Measurements from ENCODE around the gene CALCOCO2.
A peak's percentile ranks its signal among the peaks of the same experiment; 100 is the strongest.

Gene CALCOCO2

DNA sequence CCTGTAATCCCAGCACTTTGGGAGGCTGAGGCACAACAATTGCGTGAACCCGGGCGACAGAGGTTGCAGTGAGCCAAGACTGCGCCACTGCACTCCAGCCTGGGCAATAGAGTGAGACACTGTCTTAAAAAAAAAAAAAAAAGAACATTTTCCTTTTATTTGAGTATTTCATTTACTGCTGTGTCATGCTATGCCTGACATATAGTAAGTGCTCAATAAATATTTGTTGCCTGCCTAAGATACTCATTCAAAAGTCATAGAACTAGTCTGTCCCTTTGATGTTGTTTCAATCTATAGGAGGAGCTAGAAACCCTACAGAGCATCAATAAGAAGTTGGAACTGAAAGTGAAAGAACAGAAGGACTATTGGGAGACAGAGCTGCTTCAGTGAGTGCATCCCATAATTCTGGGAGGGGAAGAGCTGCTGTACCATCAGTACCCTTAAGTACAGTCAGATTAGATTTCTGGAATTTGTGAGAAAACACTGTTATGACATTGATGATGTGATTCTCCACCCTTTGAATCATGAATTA, 20.0 kb downstream of the CALCOCO2 start:
- H3K27ac ChIP-seq (ENCODE audit: low read depth, low read length) = no peak overlapping the region

DNA sequence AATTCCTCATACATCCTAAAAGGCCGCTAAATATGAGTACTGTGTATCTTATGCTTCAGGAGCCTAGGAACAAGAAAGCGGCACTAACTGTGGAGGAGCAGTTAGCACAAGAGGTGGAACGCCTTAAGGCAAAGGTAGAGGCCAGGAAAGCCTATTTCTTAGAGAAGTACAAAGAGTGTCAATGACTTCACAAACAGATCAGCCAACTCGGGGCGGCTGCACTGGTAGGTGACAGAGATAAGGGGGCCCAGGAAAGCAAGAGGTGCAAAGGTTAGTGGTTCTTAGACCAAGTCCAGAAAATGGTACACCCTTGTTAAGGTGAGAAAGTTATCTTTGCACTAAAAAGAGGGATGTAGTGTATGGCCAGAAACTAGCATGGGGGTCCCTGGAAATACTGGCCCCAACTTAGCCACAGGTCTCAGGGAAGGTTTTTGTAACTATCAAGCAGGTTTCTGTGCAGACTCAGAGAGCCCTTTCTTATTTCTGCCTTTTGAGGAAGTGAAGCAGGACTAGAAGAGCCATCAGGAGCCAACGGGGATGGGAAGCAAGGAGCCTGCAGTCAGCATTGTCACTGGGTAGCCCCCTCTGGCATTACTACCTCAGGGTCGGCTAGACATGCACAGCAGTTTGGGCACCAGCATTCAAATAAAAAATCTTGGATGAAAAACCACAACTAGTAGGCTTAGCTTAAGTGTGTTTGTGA, 24.1 kb downstream of the CALCOCO2 start:
- H3K27ac ChIP-seq (ENCODE audit: low read depth, low read length) = no peak overlapping the region
- H3K9me3 ChIP-seq (ENCODE audit: control insufficient read depth in 1 of 2, low read length in 2 of 2) = no peaks in the 10 kb centered on the region
- no peak overlapping the region for H3K9ac ChIP-seq (ENCODE audit: low read depth in 1 of 2, low read length in 2 of 2)
- H3K36me3 ChIP-seq (ENCODE audit: control insufficient read depth in 1 of 2, insufficient read depth in 2 of 2, low read length in 2 of 2) = peaks cover 50 to 74% of the 10 kb centered on the region in 2 donors
- no peaks in the 10 kb centered on the region for H3K4me1 ChIP-seq (ENCODE audit: control insufficient read depth in 1 of 2, insufficient read depth in 2 of 2, low read length in 2 of 2)
- H3K4me3 ChIP-seq (ENCODE audit: low read depth in 1 of 2, low read length in 2 of 2) = no peak overlapping the region
- no peaks in the 10 kb centered on the region for H3K27me3 ChIP-seq (ENCODE audit: control insufficient read depth in 1 of 2, insufficient read depth in 2 of 2, low read length in 2 of 2)

More for the DNA sequence above, 20.0 kb downstream of the CALCOCO2 start:
- Histone ChIP-seq H3K9me3 (ENCODE audit: control insufficient read depth in 1 of 2, low read length in 2 of 2) (no peaks in the 10 kb centered on the region), H3K36me3 (ENCODE audit: control insufficient read depth in 1 of 2, insufficient read depth in 2 of 2, low read length in 2 of 2) (peaks cover 51 to 76% of the 10 kb centered on the region in 2 donors), H3K27me3 (ENCODE audit: control insufficient read depth in 1 of 2, insufficient read depth in 2 of 2, low read length in 2 of 2) (no peaks in the 10 kb centered on the region), H3K9ac (ENCODE audit: low read depth in 1 of 2, low read length in 2 of 2) (no peak overlapping the region), H3K4me3 (ENCODE audit: low read depth in 1 of 2, low read length in 2 of 2) (no peak overlapping the region), H3K4me1 (ENCODE audit: control insufficient read depth in 1 of 2, insufficient read depth in 2 of 2, low read length in 2 of 2) (no peaks in the 10 kb centered on the region)

DNA sequence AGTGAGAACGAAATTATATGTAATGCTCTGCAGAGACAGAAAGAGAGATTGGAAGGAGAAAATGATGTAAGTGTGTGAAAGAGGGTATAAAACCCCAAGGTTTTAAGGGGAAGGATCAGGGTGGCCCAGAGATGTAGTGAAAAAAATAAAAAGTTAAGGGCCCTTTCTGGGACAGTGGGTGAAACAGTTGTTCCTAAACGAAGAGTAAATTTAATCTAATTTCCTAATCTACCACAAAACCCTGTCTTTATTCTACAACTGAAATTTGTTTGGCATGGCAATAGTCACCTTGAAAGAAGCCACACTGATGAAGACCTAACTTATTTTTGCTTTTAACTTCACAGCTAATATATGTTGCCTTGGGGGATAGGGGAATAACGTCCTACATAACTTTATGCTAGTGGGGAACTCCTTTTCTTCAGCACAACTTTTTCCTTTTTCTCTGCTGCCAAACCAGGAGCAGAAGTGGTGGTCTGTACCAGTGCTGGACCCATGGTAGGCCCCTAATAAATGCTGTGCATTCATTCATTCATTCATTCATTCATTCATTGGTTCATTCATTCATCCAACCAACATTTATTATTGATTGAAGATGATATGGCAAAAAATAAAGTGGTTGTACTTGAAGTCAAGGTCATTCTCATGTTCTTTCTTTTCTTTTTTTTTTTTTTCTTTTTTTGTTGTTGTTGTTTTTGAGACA, 25.4 kb downstream of the CALCOCO2 start:
- Histone ChIP-seq H3K36me3 (ENCODE audit: control insufficient read depth in 1 of 2, insufficient read depth in 2 of 2, low read length in 2 of 2) (peaks cover 48 to 77% of the 10 kb centered on the region in 2 donors), H3K4me1 (ENCODE audit: control insufficient read depth in 1 of 2, insufficient read depth in 2 of 2, low read length in 2 of 2) (no peaks in the 10 kb centered on the region), H3K4me3 (ENCODE audit: low read depth in 1 of 2, low read length in 2 of 2) (no peak overlapping the region), H3K27ac (ENCODE audit: low read depth, low read length) (no peak overlapping the region), H3K27me3 (ENCODE audit: control insufficient read depth in 1 of 2, insufficient read depth in 2 of 2, low read length in 2 of 2) (no peaks in the 10 kb centered on the region), H3K9ac (ENCODE audit: low read depth in 1 of 2, low read length in 2 of 2) (no peak overlapping the region), H3K9me3 (ENCODE audit: control insufficient read depth in 1 of 2, low read length in 2 of 2) (no peaks in the 10 kb centered on the region)

DNA sequence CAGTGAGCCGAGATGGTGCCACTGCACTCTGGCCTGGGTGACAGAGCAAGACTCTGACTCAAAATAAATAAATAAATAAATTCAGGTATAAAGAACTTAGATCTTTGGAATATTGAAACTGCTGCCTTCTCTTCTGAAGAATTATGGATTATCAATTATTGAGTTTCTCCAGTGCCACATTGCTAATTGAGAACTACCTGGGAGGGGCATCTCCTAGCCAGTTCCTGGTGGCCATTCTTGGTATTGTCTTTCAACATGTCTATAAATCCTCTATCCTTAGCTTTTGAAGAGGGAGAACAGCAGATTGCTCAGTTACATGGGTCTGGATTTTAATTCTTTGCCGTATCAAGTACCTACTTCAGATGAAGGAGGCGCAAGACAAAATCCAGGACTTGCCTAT, 29.2 kb downstream of the CALCOCO2 start:
- peaks cover 45 to 80% of the 10 kb centered on the region in 2 donors for H3K36me3 ChIP-seq (ENCODE audit: control insufficient read depth in 1 of 2, insufficient read depth in 2 of 2, low read length in 2 of 2)
- no peaks in the 10 kb centered on the region for H3K9me3 ChIP-seq (ENCODE audit: control insufficient read depth in 1 of 2, low read length in 2 of 2)
- no peaks in the 10 kb centered on the region for H3K4me1 ChIP-seq (ENCODE audit: control insufficient read depth in 1 of 2, insufficient read depth in 2 of 2, low read length in 2 of 2)
- no peak overlapping the region for H3K27ac ChIP-seq (ENCODE audit: low read depth, low read length)
- no peaks in the 10 kb centered on the region for H3K27me3 ChIP-seq (ENCODE audit: control insufficient read depth in 1 of 2, insufficient read depth in 2 of 2, low read length in 2 of 2)
- H3K9ac ChIP-seq (ENCODE audit: low read depth in 1 of 2, low read length in 2 of 2) = no peak overlapping the region
- H3K4me3 ChIP-seq (ENCODE audit: low read depth in 1 of 2, low read length in 2 of 2) = no peak overlapping the region

DNA sequence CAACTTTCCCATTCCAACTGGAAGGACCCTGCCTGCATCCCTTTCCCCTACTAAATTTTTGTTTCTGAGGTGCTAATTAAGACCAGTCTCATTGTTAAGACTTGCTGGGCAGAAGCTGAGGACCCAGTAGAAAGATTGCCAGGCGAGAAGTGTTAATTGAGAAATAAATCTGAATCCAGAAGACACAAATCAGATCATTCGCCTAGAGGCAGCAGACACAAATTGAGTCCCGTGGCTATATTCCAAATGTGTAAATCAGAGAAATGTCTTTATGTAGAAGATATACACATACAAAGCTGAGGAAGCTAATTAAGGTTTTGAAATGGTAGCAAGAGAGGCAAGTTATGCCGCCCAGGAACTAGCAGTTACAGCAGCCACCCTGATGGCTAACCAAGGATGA, 29.6 kb downstream of the CALCOCO2 start:
- Histone ChIP-seq H3K36me3 (ENCODE audit: control insufficient read depth in 1 of 2, insufficient read depth in 2 of 2, low read length in 2 of 2) (peaks cover 41 to 77% of the 10 kb centered on the region in 2 donors), H3K9ac (ENCODE audit: low read depth in 1 of 2, low read length in 2 of 2) (no peak overlapping the region), H3K27me3 (ENCODE audit: control insufficient read depth in 1 of 2, insufficient read depth in 2 of 2, low read length in 2 of 2) (no peaks in the 10 kb centered on the region), H3K9me3 (ENCODE audit: control insufficient read depth in 1 of 2, low read length in 2 of 2) (no peaks in the 10 kb centered on the region), H3K27ac (ENCODE audit: low read depth, low read length) (no peak overlapping the region), H3K4me1 (ENCODE audit: control insufficient read depth in 1 of 2, insufficient read depth in 2 of 2, low read length in 2 of 2) (no peaks in the 10 kb centered on the region), H3K4me3 (ENCODE audit: low read depth in 1 of 2, low read length in 2 of 2) (no peak overlapping the region)

DNA sequence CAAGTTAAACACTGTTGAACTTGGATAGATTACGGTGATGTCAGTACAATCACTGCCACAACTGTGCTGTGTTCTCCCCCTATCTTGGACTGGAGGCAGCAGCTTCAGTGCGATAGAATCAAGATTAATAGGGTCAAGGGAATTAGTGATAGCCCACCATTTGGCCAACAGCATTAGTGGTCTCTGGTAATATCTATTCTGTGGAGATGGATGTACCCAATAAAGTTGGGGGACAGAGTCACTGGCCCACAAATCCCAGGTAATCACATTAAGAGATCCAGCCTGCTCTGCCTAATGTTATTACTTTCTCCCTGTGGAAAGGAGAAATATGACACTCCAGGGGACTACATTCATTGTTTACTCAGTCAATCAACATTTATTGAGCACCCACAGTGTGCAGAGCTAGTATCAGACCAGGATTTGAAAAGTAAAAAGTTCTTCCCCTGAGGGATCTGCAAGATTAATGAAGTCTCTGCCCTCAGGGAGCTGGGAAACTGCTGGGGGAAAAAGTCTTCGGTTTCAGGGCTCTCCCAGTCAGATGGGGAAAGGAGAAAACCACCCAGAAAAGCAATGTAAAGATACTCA, 38.2 kb downstream of the CALCOCO2 start:
- Histone ChIP-seq H3K9me3 (ENCODE audit: control insufficient read depth in 1 of 2, low read length in 2 of 2) (no peaks in the 10 kb centered on the region), H3K27me3 (ENCODE audit: control insufficient read depth in 1 of 2, insufficient read depth in 2 of 2, low read length in 2 of 2) (no peaks in the 10 kb centered on the region), H3K4me1 (ENCODE audit: control insufficient read depth in 1 of 2, insufficient read depth in 2 of 2, low read length in 2 of 2) (peaks cover 47 to 53% of the 10 kb centered on the region in 2 donors), H3K4me3 (ENCODE audit: low read depth in 1 of 2, low read length in 2 of 2) (no peak overlapping the region), H3K27ac (ENCODE audit: low read depth, low read length) (no peak overlapping the region), H3K36me3 (ENCODE audit: control insufficient read depth in 1 of 2, insufficient read depth in 2 of 2, low read length in 2 of 2) (peaks cover 14 to 15% of the 10 kb centered on the region in 2 donors), H3K9ac (ENCODE audit: low read depth in 1 of 2, low read length in 2 of 2) (no peak overlapping the region)

DNA sequence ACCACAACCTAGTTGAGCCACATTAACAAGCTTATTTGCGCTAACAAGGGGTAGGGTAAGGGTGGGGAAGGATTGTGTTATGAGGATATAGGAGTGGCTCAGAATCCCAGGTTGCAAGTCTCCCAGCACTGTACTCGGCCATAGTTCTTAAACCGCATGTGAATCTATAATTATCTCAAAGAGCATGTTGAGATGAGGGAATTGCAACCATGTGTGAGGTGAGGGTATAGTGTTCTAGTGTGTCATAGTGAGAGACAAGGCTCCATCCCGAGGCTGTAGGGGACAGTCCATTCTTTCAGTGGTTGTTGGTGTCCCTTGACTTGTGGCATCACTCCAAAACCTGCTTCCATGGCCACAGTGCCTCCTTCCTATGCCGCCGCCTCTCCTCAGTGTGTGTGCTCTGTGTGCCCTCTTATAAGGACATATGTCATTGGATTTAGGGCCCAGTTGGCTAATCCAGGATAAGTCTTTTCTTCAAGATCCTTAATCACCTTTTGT, 39.0 kb downstream of the CALCOCO2 start:
- H3K27ac ChIP-seq (ENCODE audit: low read depth, low read length) = no peak overlapping the region
- peaks cover 5 to 6% of the 10 kb centered on the region in 2 donors for H3K36me3 ChIP-seq (ENCODE audit: control insufficient read depth in 1 of 2, insufficient read depth in 2 of 2, low read length in 2 of 2)
- H3K4me1 ChIP-seq (ENCODE audit: control insufficient read depth in 1 of 2, insufficient read depth in 2 of 2, low read length in 2 of 2) = peaks cover 47 to 53% of the 10 kb centered on the region in 2 donors
- no peaks in the 10 kb centered on the region for H3K9me3 ChIP-seq (ENCODE audit: control insufficient read depth in 1 of 2, low read length in 2 of 2)
- H3K4me3 ChIP-seq (ENCODE audit: low read depth in 1 of 2, low read length in 2 of 2) = no peak overlapping the region
- H3K9ac ChIP-seq (ENCODE audit: low read depth in 1 of 2, low read length in 2 of 2) = no peak overlapping the region
- no peaks in the 10 kb centered on the region for H3K27me3 ChIP-seq (ENCODE audit: control insufficient read depth in 1 of 2, insufficient read depth in 2 of 2, low read length in 2 of 2)

DNA sequence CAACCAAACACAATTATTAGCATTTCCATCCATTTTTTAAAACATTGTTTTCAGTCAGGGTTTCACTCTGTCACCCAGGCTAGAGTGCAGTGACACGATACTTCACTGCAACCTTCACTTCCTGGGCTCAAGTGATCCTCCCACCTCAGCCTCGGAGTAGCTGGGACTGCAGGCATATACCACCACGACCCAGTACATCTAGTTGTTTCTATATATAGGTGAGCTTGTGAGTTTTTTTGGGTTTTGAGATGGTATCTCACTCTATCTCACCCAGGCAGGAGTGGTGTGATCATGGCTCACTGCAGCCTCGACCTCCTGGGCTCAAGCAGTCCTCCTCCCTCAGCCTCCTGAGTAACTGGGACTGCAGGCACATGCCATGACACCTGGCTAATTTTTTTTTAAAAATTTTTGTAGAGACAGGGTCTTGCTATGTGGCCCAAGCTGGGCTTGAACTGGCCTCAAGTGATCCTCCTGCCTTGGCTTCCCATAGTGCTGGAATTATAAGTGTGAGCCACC, 40.3 kb downstream of the CALCOCO2 start:
- no peak overlapping the region for H3K27ac ChIP-seq (ENCODE audit: low read depth, low read length)
- peak overlapping the region in 1 of 2 donors; percentile 58 for H3K9ac ChIP-seq (ENCODE audit: low read depth in 1 of 2, low read length in 2 of 2)
- H3K4me1 ChIP-seq (ENCODE audit: control insufficient read depth in 1 of 2, insufficient read depth in 2 of 2, low read length in 2 of 2) = peaks cover 47 to 53% of the 10 kb centered on the region in 2 donors

DNA sequence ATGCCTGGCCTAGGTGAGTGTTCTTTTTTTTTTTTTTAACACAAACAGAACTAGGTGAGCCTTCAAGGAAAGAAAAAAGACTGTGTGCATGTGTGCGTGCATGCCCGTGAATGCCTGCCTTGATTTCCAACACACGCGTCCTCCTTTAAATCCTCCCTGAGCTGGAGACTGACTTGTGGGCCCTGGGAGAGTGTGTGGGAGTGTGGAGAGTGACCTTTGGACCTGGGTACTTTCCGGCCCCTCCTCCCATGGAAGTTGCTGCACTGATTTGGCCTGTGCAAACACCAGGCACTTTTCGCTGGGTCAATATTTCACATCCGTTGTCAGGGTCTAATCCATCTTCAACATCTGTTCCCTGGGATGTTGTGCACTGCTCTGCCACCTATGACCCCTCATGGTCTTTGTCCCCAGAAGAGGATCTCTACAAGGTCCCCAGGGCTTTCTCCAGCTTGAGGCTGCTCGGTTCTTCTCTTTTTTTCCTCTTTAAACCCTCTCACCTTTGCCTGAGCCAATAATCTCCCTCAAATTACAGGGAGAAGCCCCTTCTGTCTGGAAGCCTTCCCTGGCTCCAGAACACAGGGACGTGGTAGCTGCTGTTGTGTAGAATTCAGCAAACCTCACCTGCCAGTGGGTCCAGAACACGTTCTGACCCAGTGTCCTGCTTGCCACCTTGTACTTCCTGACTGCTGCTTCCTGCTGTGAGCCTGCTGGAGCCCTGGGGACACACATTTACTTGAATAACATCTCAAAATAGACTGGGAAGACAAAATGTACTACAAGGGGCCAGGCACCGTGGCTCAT, 40.9 kb downstream of the CALCOCO2 start:
- Histone ChIP-seq H3K27me3 (ENCODE audit: control insufficient read depth in 1 of 2, insufficient read depth in 2 of 2, low read length in 2 of 2) (no peaks in the 10 kb centered on the region), H3K4me1 (ENCODE audit: control insufficient read depth in 1 of 2, insufficient read depth in 2 of 2, low read length in 2 of 2) (peaks cover 47 to 53% of the 10 kb centered on the region in 2 donors), H3K4me3 (ENCODE audit: low read depth in 1 of 2, low read length in 2 of 2) (peak overlapping the region in 1 of 2 donors; percentile 21)

More for the DNA sequence above, 40.3 kb downstream of the CALCOCO2 start:
- Histone ChIP-seq H3K27me3 (ENCODE audit: control insufficient read depth in 1 of 2, insufficient read depth in 2 of 2, low read length in 2 of 2) (no peaks in the 10 kb centered on the region), H3K9me3 (ENCODE audit: control insufficient read depth in 1 of 2, low read length in 2 of 2) (no peaks in the 10 kb centered on the region), H3K4me3 (ENCODE audit: low read depth in 1 of 2, low read length in 2 of 2) (no peak overlapping the region), H3K36me3 (ENCODE audit: control insufficient read depth in 1 of 2, insufficient read depth in 2 of 2, low read length in 2 of 2) (peaks cover 1 to 3% of the 10 kb centered on the region in 2 donors)

More for the DNA sequence above, 40.9 kb downstream of the CALCOCO2 start:
- H3K9me3 ChIP-seq (ENCODE audit: control insufficient read depth in 1 of 2, low read length in 2 of 2) = no peaks in the 10 kb centered on the region
- peak overlapping the region; percentile 31 to 58 for H3K9ac ChIP-seq (ENCODE audit: low read depth in 1 of 2, low read length in 2 of 2)
- peak overlapping the region; percentile 52 for H3K27ac ChIP-seq (ENCODE audit: low read depth, low read length)
- H3K36me3 ChIP-seq (ENCODE audit: control insufficient read depth in 1 of 2, insufficient read depth in 2 of 2, low read length in 2 of 2) = no peaks in the 10 kb centered on the region
